HG02610 (cell line): ENCODE results near the gene CDH23.

ENCODE experiments used
- ATAC-seq: cut with Tn5 transposase; IDR thresholded peaks from one replicate; pipeline ENCODE4 v1.9.1; 2021; ENCODE audit warnings: mild to moderate bottlenecking, moderate library complexity; ENCODE audit not compliant: unreplicated experiment

The CDH23 gene

GRCh38 chr10:71837098-71837827 is 440.5 kb downstream of the CDH23 start:
- no peak for ATAC-seq

GRCh38 chr10:71838264-71839211 is 441.8 kb downstream of the CDH23 start:
- no peak for ATAC-seq

GRCh38 chr10:71840177-71840957 is 443.6 kb downstream of the CDH23 start:
- no peak for ATAC-seq

- no peak for ATAC-seq
These were observed 444.2 kb downstream of the CDH23 start for GRCh38 chr10:71840958-71841335.

GRCh38 chr10:71842422-71842821 is 445.7 kb downstream of the CDH23 start:
- ATAC-seq, result no peak

GRCh38 chr10:71842856-71843686 is 446.4 kb downstream of the CDH23 start:
- ATAC-seq, result no peak

GRCh38 chr10:71844084-71844483 is 447.4 kb downstream of the CDH23 start:
- no peak for ATAC-seq

GRCh38 chr10:71844695-71845094 is 448.0 kb downstream of the CDH23 start:
- no peak for ATAC-seq

GRCh38 chr10:71845410-71846405 is 449.0 kb downstream of the CDH23 start:
- no peak for ATAC-seq

- ATAC-seq, result no peak
These were observed 450.1 kb downstream of the CDH23 start for GRCh38 chr10:71846816-71847215.

GRCh38 chr10:71847418-71847817 is 450.7 kb downstream of the CDH23 start:
- no peak for ATAC-seq

GRCh38 chr10:71848325-71849275 is 451.9 kb downstream of the CDH23 start:
- ATAC-seq, result no peak

GRCh38 chr10:71849461-71849908 is 452.8 kb downstream of the CDH23 start:
- ATAC-seq, result no peak

- no peak for ATAC-seq
These were observed 453.5 kb downstream of the CDH23 start for GRCh38 chr10:71850021-71850742.

- ATAC-seq, result peak; percentile 89
These were observed 454.2 kb downstream of the CDH23 start, which contains the start of gene PSAP for GRCh38 chr10:71850743-71851464. Gene PSAP (minus strand): TSS chr10:71851251. CDS start chr10:71851221, 30 bp downstream.

GRCh38 chr10:71851465-71852095 is 454.9 kb downstream of the CDH23 start:
- peak; percentile 19 for ATAC-seq
